ELF-1 (cell line): Measurements from ENCODE around the gene REG3G.
"Not testable (repeated sequence)": the region's sequence is repeated elsewhere in the genome, so short reads cannot be mapped to it uniquely, and the experiment has no call there.

Experiments
- DNase-seq: peaks from one replicate; pipeline ENCODE4 v3.0.0-alpha.2; 2016; ENCODE audit warnings: low read depth, low spot score

Gene REG3G

GRCh38 chr2:79016342-79016741 is 9.2 kb upstream of the REG3G start:
- no peak for DNase-seq

GRCh38 chr2:79026061-79026460 is 559 bp downstream of the REG3G start:
- no peak for DNase-seq

DNA sequence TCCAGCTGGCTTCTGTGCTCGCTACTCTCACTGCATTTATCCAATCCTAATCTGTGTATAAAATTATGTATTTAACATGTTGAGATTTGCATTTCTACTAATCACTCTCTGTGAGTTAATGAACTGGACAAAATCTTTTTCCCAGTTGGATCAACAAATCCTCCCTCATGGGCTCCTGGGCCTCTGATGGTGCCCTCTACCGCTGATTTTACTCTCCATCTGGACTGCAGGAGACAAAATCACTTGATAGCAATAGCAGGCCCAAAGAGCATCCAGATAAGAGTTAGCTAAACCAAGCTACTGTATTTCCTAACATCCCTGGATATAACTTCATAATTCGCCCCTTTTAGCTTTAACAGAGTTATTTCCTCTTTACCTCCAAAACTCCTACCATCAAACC is 14.4 kb downstream of the REG3G start:
- no peak for DNase-seq

GRCh38 chr2:79041032-79041448 is 15.5 kb downstream of the REG3G start:
- DNase-seq = peak; percentile 4

GRCh38 chr2:79053486-79053885 is 28.0 kb downstream of the REG3G start:
- not testable (repeated sequence) for DNase-seq

DNA sequence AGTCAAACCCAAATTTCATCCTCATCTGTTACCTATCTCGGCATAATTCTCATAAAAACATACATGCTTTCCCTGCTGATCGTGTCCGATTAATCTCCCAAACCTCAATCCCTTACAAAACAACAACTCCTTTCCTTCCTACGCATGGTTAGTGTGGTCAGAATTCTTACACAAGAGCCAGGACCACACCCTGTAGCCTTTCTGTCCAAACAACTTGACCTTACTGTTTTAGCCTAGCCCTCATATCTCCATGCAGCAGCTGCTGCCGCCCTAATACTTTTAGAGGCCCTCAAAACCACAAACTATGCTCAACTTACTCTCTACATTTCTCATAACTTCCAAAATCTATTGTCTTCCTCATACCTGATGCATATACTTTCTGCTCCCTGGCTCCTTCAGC is 29.3 kb downstream of the REG3G start:
- DNase-seq = not testable (repeated sequence)

- DNase-seq = no peak
Observed at GRCh38 chr2:79065201-79065600, 39.7 kb downstream of the REG3G start.

DNA sequence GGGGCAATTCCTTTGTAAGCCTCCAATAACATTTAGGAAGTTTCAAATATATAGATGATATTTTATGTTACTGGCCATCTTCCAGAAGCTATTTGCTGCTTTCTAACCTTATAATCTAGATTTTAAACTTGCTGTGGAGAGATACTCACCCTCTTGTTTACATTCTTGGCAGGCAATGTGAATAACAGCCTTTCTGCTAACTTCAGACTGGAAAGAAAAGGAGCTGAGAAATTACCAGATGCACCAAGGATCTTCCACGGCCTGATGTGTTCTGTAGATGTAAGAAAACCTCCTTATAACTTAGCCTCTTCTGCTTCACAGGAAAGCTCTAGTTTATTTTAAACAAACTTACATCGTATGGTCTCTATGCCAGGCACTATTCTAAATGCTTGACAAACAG is 45.6 kb downstream of the REG3G start:
- no peak for DNase-seq
